Adrenal gland (tissue), 5 donors: ENCODE measurements around the gene CIDEA.
"Not testable (repeated sequence)": the region's sequence is repeated elsewhere in the genome, so short reads cannot be mapped to it uniquely, and the experiment has no call there.

Experiments
- POLR2A ChIP-seq, 2 donors: fragments of 450-650 bp; IDR thresholded peaks; one replicate each; pipeline ENCODE4 v1.6.1; 2017; ENCODE audit warnings: antibody characterized with exemption in 2 of 2, mild to moderate bottlenecking in 2 of 2, moderate library complexity in 1 of 2
- TF ChIP-seq, protein P1 (sequence below), 6 experiments: fragments of 450-650 bp in 4 of 6; fragments of 200-600 bp in 2 of 6; sonication (generic) in 1 of 6; IDR thresholded peaks; 1 replicate in 5 of 6; 2 replicates in 1 of 6; pipeline versions ENCODE4 v1.5.1 to v1.8.0; 2016 to 2021; ENCODE audit warnings: antibody characterized with exemption in 6 of 6, mild to moderate bottlenecking in 2 of 6, moderate library complexity in 1 of 6
- donor health status: DM: no; HTN: no; CAD: no.

GRCh38 chr18:12230561-12230960 lies 23.6 kb upstream of the CIDEA start:
- TF ChIP-seq, protein P1, sequence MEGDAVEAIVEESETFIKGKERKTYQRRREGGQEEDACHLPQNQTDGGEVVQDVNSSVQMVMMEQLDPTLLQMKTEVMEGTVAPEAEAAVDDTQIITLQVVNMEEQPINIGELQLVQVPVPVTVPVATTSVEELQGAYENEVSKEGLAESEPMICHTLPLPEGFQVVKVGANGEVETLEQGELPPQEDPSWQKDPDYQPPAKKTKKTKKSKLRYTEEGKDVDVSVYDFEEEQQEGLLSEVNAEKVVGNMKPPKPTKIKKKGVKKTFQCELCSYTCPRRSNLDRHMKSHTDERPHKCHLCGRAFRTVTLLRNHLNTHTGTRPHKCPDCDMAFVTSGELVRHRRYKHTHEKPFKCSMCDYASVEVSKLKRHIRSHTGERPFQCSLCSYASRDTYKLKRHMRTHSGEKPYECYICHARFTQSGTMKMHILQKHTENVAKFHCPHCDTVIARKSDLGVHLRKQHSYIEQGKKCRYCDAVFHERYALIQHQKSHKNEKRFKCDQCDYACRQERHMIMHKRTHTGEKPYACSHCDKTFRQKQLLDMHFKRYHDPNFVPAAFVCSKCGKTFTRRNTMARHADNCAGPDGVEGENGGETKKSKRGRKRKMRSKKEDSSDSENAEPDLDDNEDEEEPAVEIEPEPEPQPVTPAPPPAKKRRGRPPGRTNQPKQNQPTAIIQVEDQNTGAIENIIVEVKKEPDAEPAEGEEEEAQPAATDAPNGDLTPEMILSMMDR (IDR thresholded peaks at IDR 0.05), result not testable (repeated sequence)
- TF ChIP-seq POLR2A (IDR thresholded peaks at IDR 0.05), result not testable (repeated sequence)
